ENCODE data around the gene GTPBP6. TPM values are rescaled to one million over a fixed set of nuclear protein-coding genes. Genes with fewer than 3 reads are reported as not detected.

The GTPBP6 gene
- total and polyA plus RNA-seq, 2 donors (not counting 3 experiments of a cell fraction or from before 2014, with no cell fraction given): 39.1 to 63.5 TPM

DNA sequence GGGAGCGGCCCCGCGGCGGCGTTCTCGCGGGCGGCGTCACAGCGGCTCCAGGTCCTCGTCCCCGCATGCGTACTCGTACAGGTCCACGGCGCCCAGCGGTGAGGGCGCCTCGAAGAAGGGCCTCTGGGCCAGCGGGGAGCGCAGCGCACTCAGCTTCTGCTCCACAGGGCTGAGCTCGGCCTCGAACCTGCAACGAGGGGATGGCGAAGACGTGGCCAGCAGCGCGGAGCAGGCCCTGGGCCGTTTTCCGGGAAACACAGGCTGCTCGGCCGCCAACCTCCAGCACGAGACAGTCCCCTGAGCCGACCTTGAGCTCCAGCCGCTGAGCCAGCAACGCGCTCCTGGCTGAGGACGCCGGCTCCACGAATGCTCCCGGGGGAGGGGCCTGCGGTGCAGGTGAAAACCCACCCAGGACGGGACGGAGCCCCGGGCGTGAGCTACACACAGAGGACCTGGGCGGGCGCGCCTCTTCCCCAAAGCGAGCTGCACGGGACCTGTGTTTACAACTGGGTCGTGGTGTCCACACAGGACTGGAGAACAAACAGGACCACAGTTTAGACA, 15.8 kb upstream of the GTPBP6 start:
- intact Hi-C loops (cut with micrococcal nuclease): no loop called here
- no peaks in the 10 kb centered on the region for H3K4me1 ChIP-seq (ENCODE audit: control insufficient read depth, extremely low read depth, insufficient read depth, low read length)
- H4K20me1 ChIP-seq (replicated peaks; ENCODE audit: control insufficient read depth, extremely low read depth, insufficient read depth, low read length): no peaks in the 10 kb centered on the region
- H3K79me2 ChIP-seq (ENCODE audit: control insufficient read depth, insufficient read depth, low read length): no peaks in the 10 kb centered on the region
- FAIRE-seq: no peak
- H3K36me3 ChIP-seq (ENCODE audit: control insufficient read depth in 2 of 2, extremely low read depth in 1 of 2, insufficient read depth in 2 of 2, low read length in 2 of 2): peaks cover 0 to 3% of the 10 kb centered on the region in 2 experiments
- H3K9me1 ChIP-seq (replicated peaks; ENCODE audit: control insufficient read depth, extremely low read depth, insufficient read depth, low read length): no peaks in the 10 kb centered on the region
- H3K27me3 ChIP-seq (ENCODE audit: control insufficient read depth in 2 of 2, insufficient read depth in 2 of 2, low read length in 2 of 2): peaks cover 0 to 3% of the 10 kb centered on the region in 2 experiments
- H3K9me3 ChIP-seq (replicated peaks; ENCODE audit: control insufficient read depth, insufficient read depth, low read length): no peaks in the 10 kb centered on the region
- dilution Hi-C loops (cut with MboI; ENCODE audit: extremely low pct_ligation_motif_present, low sequenced_read_pairs): no loop called here
- no peak for TF ChIP-seq CTCF (IDR thresholded peaks at IDR 0.05; ENCODE audit: extremely low read depth in 1 of 2, insufficient read depth in 1 of 2, low read depth in 1 of 2, low read length in 2 of 2)
- TF ChIP-seq POLR2AphosphoS5 (IDR thresholded peaks at IDR 0.05; ENCODE audit: insufficient read depth, low read depth, low read length): no peak
- TF ChIP-seq MAX (IDR thresholded peaks at IDR 0.05; ENCODE audit: insufficient read depth, insufficient read length): no peak
- no peak for TF ChIP-seq GATA2 (IDR thresholded peaks at IDR 0.05; ENCODE audit: insufficient read depth, insufficient read length, low read depth, low read length)
- no peak for TF ChIP-seq JUN (IDR thresholded peaks at IDR 0.05; ENCODE audit: borderline replicate concordance, insufficient read depth, insufficient read length, low read depth)
- no peak for TF ChIP-seq FOS (IDR thresholded peaks at IDR 0.05; ENCODE audit: borderline replicate concordance, insufficient read depth, low read length)
- no peak for TF ChIP-seq POLR2A (IDR thresholded peaks at IDR 0.05; ENCODE audit: low read depth, low read length)
- TF ChIP-seq MYC (IDR thresholded peaks at IDR 0.05; ENCODE audit: low read depth, low read length): no peak
- TF ChIP-seq EZH2 (IDR thresholded peaks at IDR 0.05; ENCODE audit: borderline replicate concordance, low read depth, low read length, severe bottlenecking): no peak
- BruUV-seq (replicated peaks): no TSS peak
- CTCF ChIA-PET: no interaction called here
- DNase-seq (ENCODE audit: low read depth, low spot score): no peak
- no peak overlapping the region for H2AFZ ChIP-seq (ENCODE audit: low read depth, low read length)
- no peak overlapping the region for H3K27ac ChIP-seq (ENCODE audit: insufficient read depth, low read depth, low read length)
- no peak overlapping the region for H3K9ac ChIP-seq (replicated peaks; ENCODE audit: extremely low read depth, insufficient read depth, low read length)
- no peak overlapping the region for H3K4me3 ChIP-seq (replicated peaks in 1 of 3; ENCODE audit: insufficient read depth in 1 of 3, low read depth in 1 of 3, low read length in 3 of 3)
- no peak overlapping the region for H3K4me2 ChIP-seq (ENCODE audit: insufficient read depth, low read length)
- POLR2A ChIA-PET: no interaction called here
